Glutamatergic neuron (in vitro differentiated cells): ENCODE data around the gene LRRC71. TPM values are rescaled to one million over a fixed set of nuclear protein-coding genes. Genes with fewer than 3 reads are reported as not detected.
A peak's percentile ranks its signal among the peaks of the same experiment; 100 is the strongest.

Experiments used
- DNase-seq: peaks from one replicate; pipeline ENCODE4 v3.0.0; 2022
- H3K27ac Mint-ChIP-seq: one replicate; pipeline ENCODE4 v1.8.0; 2020; ENCODE audit warnings: mild to moderate bottlenecking, mixed read lengths, inconsistent platforms; ENCODE audit not compliant: unreplicated experiment
- H3K27me3 Mint-ChIP-seq: one replicate; pipeline ENCODE4 v1.8.0; 2020; ENCODE audit warnings: mild to moderate bottlenecking, moderate library complexity, mixed read lengths, inconsistent platforms; ENCODE audit not compliant: unreplicated experiment
- H3K36me3 Mint-ChIP-seq: one replicate; pipeline ENCODE4 v1.8.0; 2020; ENCODE audit warnings: mild to moderate bottlenecking, mixed read lengths, inconsistent platforms; ENCODE audit not compliant: unreplicated experiment
- H3K4me1 Mint-ChIP-seq: one replicate; pipeline ENCODE4 v1.8.0; 2020; ENCODE audit warnings: mild to moderate bottlenecking, low read depth, mixed read lengths, inconsistent platforms; ENCODE audit not compliant: unreplicated experiment
- H3K4me3 Mint-ChIP-seq: one replicate; pipeline ENCODE4 v1.8.0; 2020; ENCODE audit warnings: mild to moderate bottlenecking, mixed read lengths, inconsistent platforms; ENCODE audit not compliant: unreplicated experiment
- H3K9me3 Mint-ChIP-seq: one replicate; pipeline ENCODE4 v1.8.0; 2020; ENCODE audit warnings: mild to moderate bottlenecking, moderate library complexity, mixed read lengths, inconsistent platforms; ENCODE audit not compliant: unreplicated experiment
- CTCF ChIP-seq: fragments of 200-600 bp; sonication (generic); IDR thresholded peaks from one replicate; pipeline ENCODE4 v1.5.0; 2021; ENCODE audit not compliant: partially characterized antibody, unreplicated experiment
- total RNA-seq: library from RNA; stranded (reverse); fragmentation: NEBNext Ultra II Directional; extraction: Animal tissue kit (Norgen Biotek cat#: 25700); gene quantifications from one replicate; pipeline ENCODE4 v1.2.1, GENCODE V29; 2021; ENCODE audit not compliant: unreplicated experiment

The LRRC71 gene
- total RNA-seq, 1 donor from 2014 or later = not detected

DNA sequence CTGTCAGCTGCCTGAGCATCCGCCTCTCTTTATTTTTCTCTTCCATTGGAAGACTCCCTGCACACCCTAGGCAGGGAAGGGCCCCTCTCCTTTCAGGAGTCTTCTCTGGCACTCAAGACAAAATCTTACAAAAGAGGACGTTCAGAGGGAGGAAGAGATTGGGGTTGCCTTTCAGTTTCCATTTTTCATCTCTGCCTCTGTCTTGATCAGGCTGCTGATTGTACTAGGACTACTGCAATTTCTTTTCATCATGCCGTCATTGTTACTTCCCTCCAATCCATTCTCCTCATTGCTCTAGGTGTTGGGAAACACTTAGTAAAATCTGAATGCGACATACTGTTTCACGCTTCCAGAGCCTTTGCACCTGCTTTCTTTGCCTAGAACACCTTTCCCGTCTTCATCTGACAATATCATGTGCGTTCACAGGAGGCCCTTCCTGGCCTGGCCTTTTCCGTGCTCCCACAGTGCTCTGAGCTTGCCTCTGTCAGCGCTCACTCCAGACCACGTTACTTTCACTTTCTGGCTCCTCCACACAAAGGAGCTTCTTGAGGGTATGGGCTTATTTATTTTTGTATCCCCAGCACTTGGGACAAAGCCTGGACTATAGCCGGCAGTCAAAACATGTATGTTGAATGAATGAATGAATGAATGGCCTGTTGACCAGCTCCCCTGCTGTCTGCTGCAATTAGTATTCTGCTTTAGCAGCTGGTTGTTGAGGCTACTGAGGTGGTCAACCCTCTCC is 10.9 kb downstream of the LRRC71 start:
- H3K27ac Mint-ChIP-seq = no peak overlapping the region
- H3K4me1 Mint-ChIP-seq = peaks cover 35% of the 10 kb centered on the region
- no peak for TF ChIP-seq CTCF
- DNase-seq = no peak
- peaks cover 10% of the 10 kb centered on the region for H3K9me3 Mint-ChIP-seq
- H3K27me3 Mint-ChIP-seq = peaks cover 31% of the 10 kb centered on the region
- peaks cover 5% of the 10 kb centered on the region for H3K36me3 Mint-ChIP-seq
- peak overlapping the region; percentile 9 for H3K4me3 Mint-ChIP-seq

GRCh38 chr1:156931974-156932710 is 11.7 kb downstream of the LRRC71 start:
- H3K4me1 Mint-ChIP-seq = peaks cover 39% of the 10 kb centered on the region
- H3K4me3 Mint-ChIP-seq = peak overlapping the region; percentile 41
- peaks cover 10% of the 10 kb centered on the region for H3K9me3 Mint-ChIP-seq
- no peak for TF ChIP-seq CTCF
- no peak for DNase-seq
- peak overlapping the region; percentile 35 for H3K27ac Mint-ChIP-seq
- peaks cover 5% of the 10 kb centered on the region for H3K36me3 Mint-ChIP-seq
- H3K27me3 Mint-ChIP-seq = peaks cover 31% of the 10 kb centered on the region

- H3K27ac Mint-ChIP-seq = peak overlapping the region; percentile 9
- TF ChIP-seq CTCF = no peak
- H3K27me3 Mint-ChIP-seq = peaks cover 27% of the 10 kb centered on the region
- peak overlapping the region; percentile 22 for H3K4me3 Mint-ChIP-seq
- H3K9me3 Mint-ChIP-seq = peaks cover 10% of the 10 kb centered on the region
- H3K36me3 Mint-ChIP-seq = peaks cover 4% of the 10 kb centered on the region
- DNase-seq = no peak
- peaks cover 42% of the 10 kb centered on the region for H3K4me1 Mint-ChIP-seq
Measured at GRCh38 chr1:156933136-156933535, 12.7 kb downstream of the LRRC71 start.

- Mint-ChIP-seq H3K27me3 (peaks cover 26% of the 10 kb centered on the region), H3K36me3 (peaks cover 12% of the 10 kb centered on the region), H3K4me3 (no peak overlapping the region), H3K27ac (no peak overlapping the region), H3K4me1 (peaks cover 45% of the 10 kb centered on the region), H3K9me3 (peaks cover 9% of the 10 kb centered on the region)
- no peak for TF ChIP-seq CTCF
- no peak for DNase-seq
Measured at GRCh38 chr1:156935505-156936128, 15.2 kb downstream of the LRRC71 start.
